Measurements from ENCODE around the gene R3HDM2.

DNA sequence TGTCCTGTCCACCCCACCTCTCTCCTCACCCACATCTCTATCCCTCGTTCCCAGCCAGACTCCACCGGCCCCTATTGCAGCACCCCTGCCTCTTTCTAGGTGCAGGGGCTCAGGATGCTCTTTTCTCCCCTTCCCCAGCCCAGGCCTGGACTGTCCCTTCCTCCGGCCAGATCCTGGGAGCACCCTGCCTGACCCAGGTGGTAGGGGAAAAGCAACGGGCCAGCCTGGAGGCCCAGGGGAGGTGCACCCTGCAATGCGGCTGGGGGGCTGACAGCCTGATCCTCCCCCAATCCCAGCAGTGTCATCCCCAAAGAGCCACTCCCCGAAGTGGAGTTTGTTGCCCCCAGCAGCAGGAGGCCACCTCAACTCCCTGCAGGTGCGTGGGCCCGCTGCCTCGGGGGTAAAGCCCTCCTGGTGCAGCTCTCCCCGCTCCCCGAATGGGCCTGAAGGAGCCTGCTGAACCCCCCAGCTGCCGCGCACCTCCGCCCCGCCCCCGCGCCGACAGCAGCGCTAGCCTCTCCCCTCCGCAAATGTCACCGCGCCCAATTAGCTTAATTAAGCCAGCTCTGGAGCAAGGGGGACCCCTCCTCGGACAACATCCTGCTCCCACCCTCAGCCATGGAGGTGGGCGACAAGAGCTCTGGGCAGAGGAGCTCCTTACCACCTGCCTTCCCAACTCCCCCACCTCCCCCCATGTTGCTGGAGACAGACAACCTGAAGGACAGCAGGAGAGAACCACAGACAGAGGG is 209.5 kb downstream of the R3HDM2 start:
- TF ChIP-seq, protein P1, sequence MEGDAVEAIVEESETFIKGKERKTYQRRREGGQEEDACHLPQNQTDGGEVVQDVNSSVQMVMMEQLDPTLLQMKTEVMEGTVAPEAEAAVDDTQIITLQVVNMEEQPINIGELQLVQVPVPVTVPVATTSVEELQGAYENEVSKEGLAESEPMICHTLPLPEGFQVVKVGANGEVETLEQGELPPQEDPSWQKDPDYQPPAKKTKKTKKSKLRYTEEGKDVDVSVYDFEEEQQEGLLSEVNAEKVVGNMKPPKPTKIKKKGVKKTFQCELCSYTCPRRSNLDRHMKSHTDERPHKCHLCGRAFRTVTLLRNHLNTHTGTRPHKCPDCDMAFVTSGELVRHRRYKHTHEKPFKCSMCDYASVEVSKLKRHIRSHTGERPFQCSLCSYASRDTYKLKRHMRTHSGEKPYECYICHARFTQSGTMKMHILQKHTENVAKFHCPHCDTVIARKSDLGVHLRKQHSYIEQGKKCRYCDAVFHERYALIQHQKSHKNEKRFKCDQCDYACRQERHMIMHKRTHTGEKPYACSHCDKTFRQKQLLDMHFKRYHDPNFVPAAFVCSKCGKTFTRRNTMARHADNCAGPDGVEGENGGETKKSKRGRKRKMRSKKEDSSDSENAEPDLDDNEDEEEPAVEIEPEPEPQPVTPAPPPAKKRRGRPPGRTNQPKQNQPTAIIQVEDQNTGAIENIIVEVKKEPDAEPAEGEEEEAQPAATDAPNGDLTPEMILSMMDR (IDR thresholded peaks at IDR 0.05): no peak
- TF ChIP-seq POLR2A (IDR thresholded peaks at IDR 0.05) (no peak), EP300 (IDR thresholded peaks at IDR 0.05; ENCODE audit: low read depth) (no peak), POLR2AphosphoS5 (IDR thresholded peaks at IDR 0.05) (no peak)

All from transverse colon (tissue), 4 donors.